IPS DF 19.7 (cell line): Measurements from ENCODE around the gene ADGRL3.
"Not testable (repeated sequence)": the region's sequence is repeated elsewhere in the genome, so short reads cannot be mapped to it uniquely, and the experiment has no call there.

Source experiments
- DNase-seq: peaks from one replicate; pipeline ENCODE4 v3.0.0-alpha.2; 2013; ENCODE audit warnings: low read depth, low spot score

The ADGRL3 gene

GRCh38 chr4:61630548-61630947, 430.4 kb downstream of the ADGRL3 start:
- no peak for DNase-seq

- DNase-seq = no peak
Observed at GRCh38 chr4:61638591-61638990, 438.5 kb downstream of the ADGRL3 start.

GRCh38 chr4:61646746-61647350, 446.7 kb downstream of the ADGRL3 start:
- DNase-seq = not testable (repeated sequence)

GRCh38 chr4:61648264-61648663, 448.1 kb downstream of the ADGRL3 start:
- DNase-seq = no peak

GRCh38 chr4:61657016-61657415, 456.9 kb downstream of the ADGRL3 start:
- no peak for DNase-seq

GRCh38 chr4:61661960-61662359, 461.8 kb downstream of the ADGRL3 start:
- DNase-seq = no peak

GRCh38 chr4:61662362-61662761, 462.2 kb downstream of the ADGRL3 start:
- DNase-seq = no peak

- no peak for DNase-seq
Observed at GRCh38 chr4:61663310-61663709, 463.2 kb downstream of the ADGRL3 start.

- no peak for DNase-seq
Observed at GRCh38 chr4:61665649-61666048, 465.5 kb downstream of the ADGRL3 start.

GRCh38 chr4:61666244-61666643, 466.1 kb downstream of the ADGRL3 start:
- DNase-seq = no peak

GRCh38 chr4:61671599-61671998, 471.5 kb downstream of the ADGRL3 start:
- DNase-seq = no peak

GRCh38 chr4:61675464-61675863, 475.3 kb downstream of the ADGRL3 start:
- DNase-seq = no peak

GRCh38 chr4:61678297-61678696, 478.2 kb downstream of the ADGRL3 start:
- no peak for DNase-seq

GRCh38 chr4:61693520-61693919, 493.4 kb downstream of the ADGRL3 start:
- no peak for DNase-seq

- DNase-seq = no peak
Observed at GRCh38 chr4:61714387-61714911, 514.3 kb downstream of the ADGRL3 start.

- no peak for DNase-seq
Observed at GRCh38 chr4:61716426-61716825, 516.3 kb downstream of the ADGRL3 start.

- DNase-seq = peak; percentile 59
Observed at GRCh38 chr4:61723492-61723891, 523.4 kb downstream of the ADGRL3 start.

GRCh38 chr4:61727286-61727685, 527.2 kb downstream of the ADGRL3 start:
- no peak for DNase-seq

GRCh38 chr4:61734409-61734808, 534.3 kb downstream of the ADGRL3 start:
- DNase-seq = no peak

- DNase-seq = no peak
Observed at GRCh38 chr4:61739887-61740286, 539.8 kb downstream of the ADGRL3 start.

GRCh38 chr4:61740886-61741285, 540.8 kb downstream of the ADGRL3 start:
- DNase-seq = no peak

- DNase-seq = no peak
Observed at GRCh38 chr4:61741327-61742096, 541.4 kb downstream of the ADGRL3 start.

- DNase-seq = no peak
Observed at GRCh38 chr4:61750810-61751209, 550.7 kb downstream of the ADGRL3 start.
